Astrocyte of the cerebellum (primary cell): ENCODE results near the gene PTOV1.
A peak's percentile ranks its signal among the peaks of the same experiment; 100 is the strongest.

Experiments
- DNase-seq: peaks from one replicate; pipeline ENCODE4 v3.0.0-alpha.2; 2011; ENCODE audit warnings: low read depth
- H3K4me3 ChIP-seq: 2 replicates; pipeline ENCODE4 v1.5.1; 2011; ENCODE audit warnings: mild to moderate bottlenecking, low read depth, low read length, moderate library complexity
- CTCF ChIP-seq: IDR thresholded peaks from 2 replicates; pipeline ENCODE4 v1.5.1; 2012; ENCODE audit warnings: low read length, low read depth, moderate library complexity, mild to moderate bottlenecking; ENCODE audit errors: missing control alignments
- in situ Hi-C: cut with HindIII; loops from 2 replicates; pipeline ENCODE4 v1.10.0; 2017; ENCODE audit warnings: low sequenced_read_pairs

Gene PTOV1

GRCh38 chr19:49805822-49806619 lies 44.9 kb upstream of the PTOV1 start:
- in situ Hi-C loops: no loop called here
- no peak overlapping the region for H3K4me3 ChIP-seq
- no peak for DNase-seq
- no peak for TF ChIP-seq CTCF

GRCh38 chr19:49806620-49806959 lies 44.4 kb upstream of the PTOV1 start:
- TF ChIP-seq CTCF: no peak
- in situ Hi-C loops: no loop called here
- DNase-seq: no peak
- no peak overlapping the region for H3K4me3 ChIP-seq

GRCh38 chr19:49807058-49807903 lies 43.7 kb upstream of the PTOV1 start:
- no peak for TF ChIP-seq CTCF
- no peak overlapping the region for H3K4me3 ChIP-seq
- in situ Hi-C loops: no loop called here
- no peak for DNase-seq

- peak overlapping the region; percentile 52 for H3K4me3 ChIP-seq
- TF ChIP-seq CTCF: no peak
- DNase-seq: no peak
- in situ Hi-C loops: no loop called here
Measured at GRCh38 chr19:49807904-49808675, 42.9 kb upstream of the PTOV1 start.

GRCh38 chr19:49808711-49809159 lies 42.2 kb upstream of the PTOV1 start:
- TF ChIP-seq CTCF: no peak
- peak overlapping the region; percentile 52 for H3K4me3 ChIP-seq
- in situ Hi-C loops: no loop called here
- peak; percentile 50 for DNase-seq
